ENCODE results near the gene GATAD2A.
A peak's percentile ranks its signal among the peaks of the same experiment; 100 is the strongest.
"Not testable (repeated sequence)": the region's sequence is repeated elsewhere in the genome, so short reads cannot be mapped to it uniquely, and the experiment has no call there.

GATAD2A gene

DNA sequence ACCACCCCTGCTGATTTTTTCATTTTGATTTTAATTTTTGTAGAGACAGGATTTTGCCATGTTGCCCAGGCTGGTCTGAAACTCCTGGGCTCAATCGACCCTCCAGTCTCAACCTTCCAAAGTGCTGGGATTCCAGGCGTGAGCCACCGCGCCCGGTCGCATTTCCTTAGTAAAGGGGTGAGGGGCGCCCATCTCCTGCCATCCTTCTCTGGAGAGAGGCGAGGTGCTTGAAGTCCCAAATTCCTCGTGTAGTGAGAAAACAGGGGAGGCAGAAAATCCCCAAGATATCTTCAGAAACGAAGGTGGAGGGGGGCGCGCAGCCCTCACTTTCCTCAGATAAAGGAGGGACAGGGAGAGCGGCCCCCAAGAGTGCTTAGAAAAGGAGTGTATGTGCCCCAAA lies 21.0 kb upstream of the GATAD2A start:
- H3K27ac Mint-ChIP-seq, result peak overlapping the region; percentile 67 to 74
- DNase-seq, result no peak

DNA sequence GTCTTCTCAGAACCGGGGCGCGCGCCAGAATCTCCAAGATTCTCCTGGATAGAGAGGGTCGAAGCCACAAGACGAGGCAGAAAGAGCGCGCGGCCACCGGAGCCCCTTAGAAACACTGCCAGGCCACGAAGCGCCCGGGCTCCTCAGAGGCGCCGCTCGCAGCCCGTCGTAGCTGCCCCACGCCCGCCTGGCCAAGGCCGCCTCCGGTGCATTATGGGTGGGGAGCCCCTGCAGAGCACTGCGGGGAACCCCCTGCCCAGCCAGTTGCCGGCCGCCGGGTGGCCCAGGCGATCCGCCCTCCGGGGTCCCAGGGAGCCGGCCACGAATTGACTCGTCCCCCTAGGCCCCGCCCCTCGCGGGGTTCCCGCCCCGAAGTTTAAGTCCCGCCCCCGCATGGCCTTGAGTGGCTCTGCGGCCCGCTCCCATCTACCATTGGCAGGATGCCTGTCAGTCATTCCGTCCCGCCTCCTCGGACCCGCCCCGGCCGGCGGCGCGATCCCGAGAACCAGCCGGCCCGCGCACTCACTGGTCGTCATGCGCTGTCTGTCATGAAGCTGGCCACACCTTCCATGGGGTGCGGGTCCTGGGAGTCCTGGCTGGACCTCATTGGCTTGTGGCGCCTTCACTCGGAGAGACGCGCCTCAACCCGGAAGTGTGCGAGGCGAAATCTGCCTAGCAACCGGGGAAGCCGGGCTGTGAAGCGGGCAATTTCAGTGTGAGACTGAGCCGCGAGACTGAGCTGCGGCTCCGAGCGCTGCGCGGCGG lies 20.2 kb upstream of the GATAD2A start:
- ATAC-seq, result peak; percentile 93
- Mint-ChIP-seq H3K4me1 (peaks cover 70% of the 10 kb centered on the region), H3K9me3 (no peaks in the 10 kb centered on the region), H3K4me3 (peak overlapping the region; percentile 82 to 84), H3K27me3 (no peaks in the 10 kb centered on the region), H3K27ac (peak overlapping the region; percentile 91 to 93)
- DNase-seq, result peak; percentile 100

More for the DNA sequence above, 21.0 kb upstream of the GATAD2A start:
- H3K27me3 Mint-ChIP-seq, result no peaks in the 10 kb centered on the region
- no peak for ATAC-seq
- peak overlapping the region; percentile 82 to 84 for H3K4me3 Mint-ChIP-seq
- H3K4me1 Mint-ChIP-seq, result peaks cover 62% of the 10 kb centered on the region
- no peaks in the 10 kb centered on the region for H3K9me3 Mint-ChIP-seq

DNA sequence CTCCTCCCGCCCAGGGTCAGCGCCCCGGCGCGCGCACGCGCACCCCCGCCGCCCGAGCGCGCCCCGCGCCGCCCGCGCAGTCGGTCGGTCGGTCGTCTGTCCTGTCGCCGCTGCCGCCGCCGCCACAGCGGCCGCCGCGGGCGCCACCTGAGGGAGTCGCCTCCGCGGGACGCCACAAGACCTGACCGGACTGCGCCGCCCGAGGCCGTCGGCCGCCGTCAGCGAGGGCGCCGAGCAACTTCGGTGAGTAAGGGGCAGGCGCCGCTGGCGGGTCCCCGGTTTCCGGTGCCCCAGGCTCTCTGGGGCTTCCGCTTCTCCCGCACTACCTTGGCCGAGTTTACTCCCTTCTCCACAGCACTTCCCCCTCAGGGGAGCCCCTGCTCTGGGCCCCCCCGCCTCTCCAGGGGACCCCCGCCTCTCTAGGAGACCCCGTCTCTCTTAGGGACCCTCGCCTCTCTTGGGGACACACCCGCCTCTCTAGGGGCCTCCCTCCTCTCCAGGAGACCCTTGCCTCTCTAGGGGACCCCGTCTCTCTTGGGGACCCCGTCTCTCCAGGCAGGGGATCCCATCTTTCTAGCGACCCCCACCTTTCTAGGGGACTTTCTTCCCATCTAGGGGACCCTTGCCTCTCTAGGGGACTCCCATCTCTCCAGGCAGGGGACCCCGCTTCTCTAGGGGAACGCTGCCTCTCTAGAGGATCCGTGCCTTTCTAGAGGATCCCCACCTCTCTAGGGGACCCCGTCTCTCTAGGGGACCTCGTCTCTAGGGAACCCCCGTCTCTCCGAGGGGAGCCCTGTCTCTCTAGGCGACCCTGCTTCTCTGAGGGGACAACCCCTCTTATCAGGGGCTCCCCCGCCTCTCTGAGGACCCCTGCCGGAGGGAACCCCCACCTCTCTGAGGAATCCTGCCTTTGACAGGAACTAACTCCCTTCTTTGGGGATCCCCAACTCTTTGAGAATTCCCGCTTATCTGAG lies 19.3 kb upstream of the GATAD2A start:
- peak overlapping the region; percentile 96 to 99 for H3K4me3 Mint-ChIP-seq
- H3K27me3 Mint-ChIP-seq, result no peaks in the 10 kb centered on the region
- H3K4me1 Mint-ChIP-seq, result peaks cover 76% of the 10 kb centered on the region
- peak; percentile 54 for ATAC-seq
- no peaks in the 10 kb centered on the region for H3K9me3 Mint-ChIP-seq
- peak overlapping the region; percentile 97 to 98 for H3K27ac Mint-ChIP-seq
- DNase-seq, result peak in 1 of 2 donors; percentile 71

DNA sequence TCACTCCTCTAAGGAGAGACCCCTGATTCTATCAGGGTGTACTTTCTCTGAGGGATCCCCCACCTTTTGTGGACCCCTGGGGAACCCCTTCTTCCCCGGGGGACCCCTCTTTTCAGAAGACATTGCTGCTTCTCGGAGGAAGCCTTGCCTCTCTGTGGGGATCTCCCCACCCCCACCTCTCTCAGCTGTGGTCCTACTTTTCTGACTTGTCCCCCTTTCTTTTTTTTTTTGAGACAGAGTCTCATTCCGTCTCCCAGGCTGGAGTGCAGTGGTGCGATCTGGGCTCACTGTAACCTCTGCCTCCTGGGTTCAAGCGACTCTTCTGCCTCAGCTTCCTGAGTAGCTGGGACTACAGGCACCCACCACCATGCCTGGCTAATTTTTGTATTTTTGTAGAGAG lies 18.4 kb upstream of the GATAD2A start:
- peaks cover 75% of the 10 kb centered on the region for H3K4me1 Mint-ChIP-seq
- H3K27ac Mint-ChIP-seq, result peak overlapping the region; percentile 95 to 97
- H3K4me3 Mint-ChIP-seq, result peak overlapping the region; percentile 96 to 99
- no peaks in the 10 kb centered on the region for H3K9me3 Mint-ChIP-seq
- ATAC-seq (no peak), DNase-seq (no peak)
- no peaks in the 10 kb centered on the region for H3K27me3 Mint-ChIP-seq

- H3K27me3 Mint-ChIP-seq, result no peaks in the 10 kb centered on the region
- peaks cover 74% of the 10 kb centered on the region for H3K4me1 Mint-ChIP-seq
- DNase-seq (no peak), ATAC-seq (no peak)
- H3K9me3 Mint-ChIP-seq, result no peaks in the 10 kb centered on the region
- peak overlapping the region; percentile 96 to 99 for H3K4me3 Mint-ChIP-seq
- H3K27ac Mint-ChIP-seq, result peak overlapping the region; percentile 63 to 93
Measured at GRCh38 chr19:19388568-19389555, 16.6 kb upstream of the GATAD2A start.

DNA sequence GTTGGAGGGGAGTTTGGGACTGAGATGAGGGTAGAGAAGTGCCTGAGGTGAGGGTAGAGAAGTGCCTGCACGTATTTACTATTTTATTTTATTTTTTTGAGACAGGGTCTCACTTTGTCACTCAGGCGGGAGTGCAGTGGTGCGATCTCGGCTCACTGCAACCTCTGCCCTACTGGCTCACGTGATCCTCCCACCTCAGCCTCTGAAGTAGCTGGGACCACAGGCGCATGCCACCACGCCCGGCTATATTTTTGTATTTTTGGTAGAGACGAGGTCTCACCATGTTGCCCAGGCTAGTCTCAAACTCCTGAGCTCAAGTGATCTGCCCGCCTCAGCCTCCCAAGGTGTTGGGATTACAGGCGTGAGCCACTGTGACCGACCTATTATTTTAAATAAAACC lies 15.8 kb upstream of the GATAD2A start:
- H3K27me3 Mint-ChIP-seq, DNase-seq, ATAC-seq, H3K9me3 Mint-ChIP-seq: not testable (repeated sequence)
- H3K4me3 Mint-ChIP-seq, result peak overlapping the region; percentile 96 to 99
- H3K27ac Mint-ChIP-seq, result peak overlapping the region in 1 of 2 donors; percentile 63
- H3K4me1 Mint-ChIP-seq, result peaks cover 74% of the 10 kb centered on the region

GRCh38 chr19:19394333-19394732 lies 11.1 kb upstream of the GATAD2A start:
- not testable (repeated sequence) for H3K9me3 Mint-ChIP-seq, ATAC-seq, DNase-seq, H3K27me3 Mint-ChIP-seq
- Mint-ChIP-seq H3K27ac (peak overlapping the region in 1 of 2 donors; percentile 34), H3K4me3 (peak overlapping the region in 1 of 2 donors; percentile 29), H3K4me1 (peaks cover 52% of the 10 kb centered on the region)

- Mint-ChIP-seq H3K27me3 (no peaks in the 10 kb centered on the region), H3K4me3 (no peak overlapping the region), H3K9me3 (no peaks in the 10 kb centered on the region), H3K4me1 (peaks cover 45% of the 10 kb centered on the region), H3K27ac (peak overlapping the region in 1 of 2 donors; percentile 86)
- DNase-seq (no peak), ATAC-seq (no peak)
Measured at GRCh38 chr19:19399733-19400433, 5.6 kb upstream of the GATAD2A start.

DNA sequence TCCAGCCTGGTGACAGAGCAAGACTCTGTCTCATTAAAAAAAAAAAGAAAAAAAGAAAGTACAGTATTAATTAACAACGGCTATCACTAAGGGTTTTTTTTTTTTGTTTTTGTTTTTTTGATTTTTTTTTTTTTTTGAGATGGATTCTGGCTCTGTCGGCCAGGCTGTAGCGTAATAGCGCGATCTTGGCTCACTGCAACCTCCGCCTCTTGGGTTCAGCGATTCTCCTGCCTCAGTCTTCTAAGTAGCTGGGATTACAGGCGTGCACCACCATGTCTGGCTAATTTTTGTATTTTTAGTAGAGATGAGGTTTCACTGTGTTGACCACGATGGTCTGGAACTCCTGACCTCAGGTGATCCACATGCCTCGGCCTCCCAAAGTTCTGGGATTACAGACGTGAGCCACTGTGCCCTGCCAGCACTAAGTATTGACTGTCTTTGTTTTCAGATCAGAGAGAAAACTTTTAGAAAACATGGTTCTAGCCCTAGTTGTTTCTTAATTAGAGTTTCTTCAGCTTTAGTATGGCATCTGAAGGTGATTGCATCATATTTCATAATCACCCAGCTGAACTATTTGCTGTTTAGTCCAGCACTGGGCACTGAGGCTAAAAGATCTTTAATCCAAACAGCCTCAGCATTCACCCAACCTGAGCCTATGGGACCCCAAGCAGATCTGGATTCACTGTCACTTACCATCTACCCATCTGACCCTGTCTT lies 2.7 kb upstream of the GATAD2A start:
- peak overlapping the region; percentile 89 to 91 for H3K27ac Mint-ChIP-seq
- H3K4me1 Mint-ChIP-seq, result peaks cover 57% of the 10 kb centered on the region
- DNase-seq (no peak), ATAC-seq (no peak)
- peak overlapping the region; percentile 6 to 53 for H3K4me3 Mint-ChIP-seq
- H3K27me3 Mint-ChIP-seq, result no peaks in the 10 kb centered on the region
- H3K9me3 Mint-ChIP-seq, result no peaks in the 10 kb centered on the region

- Mint-ChIP-seq H3K27ac (peak overlapping the region; percentile 89 to 91), H3K27me3 (no peaks in the 10 kb centered on the region), H3K4me1 (peaks cover 64% of the 10 kb centered on the region), H3K4me3 (peak overlapping the region; percentile 6 to 53), H3K9me3 (no peaks in the 10 kb centered on the region)
- peak in 1 of 2 donors; percentile 21 for DNase-seq
- peak; percentile 31 for ATAC-seq
Measured at GRCh38 chr19:19403373-19403901, 2.0 kb upstream of the GATAD2A start.

DNA sequence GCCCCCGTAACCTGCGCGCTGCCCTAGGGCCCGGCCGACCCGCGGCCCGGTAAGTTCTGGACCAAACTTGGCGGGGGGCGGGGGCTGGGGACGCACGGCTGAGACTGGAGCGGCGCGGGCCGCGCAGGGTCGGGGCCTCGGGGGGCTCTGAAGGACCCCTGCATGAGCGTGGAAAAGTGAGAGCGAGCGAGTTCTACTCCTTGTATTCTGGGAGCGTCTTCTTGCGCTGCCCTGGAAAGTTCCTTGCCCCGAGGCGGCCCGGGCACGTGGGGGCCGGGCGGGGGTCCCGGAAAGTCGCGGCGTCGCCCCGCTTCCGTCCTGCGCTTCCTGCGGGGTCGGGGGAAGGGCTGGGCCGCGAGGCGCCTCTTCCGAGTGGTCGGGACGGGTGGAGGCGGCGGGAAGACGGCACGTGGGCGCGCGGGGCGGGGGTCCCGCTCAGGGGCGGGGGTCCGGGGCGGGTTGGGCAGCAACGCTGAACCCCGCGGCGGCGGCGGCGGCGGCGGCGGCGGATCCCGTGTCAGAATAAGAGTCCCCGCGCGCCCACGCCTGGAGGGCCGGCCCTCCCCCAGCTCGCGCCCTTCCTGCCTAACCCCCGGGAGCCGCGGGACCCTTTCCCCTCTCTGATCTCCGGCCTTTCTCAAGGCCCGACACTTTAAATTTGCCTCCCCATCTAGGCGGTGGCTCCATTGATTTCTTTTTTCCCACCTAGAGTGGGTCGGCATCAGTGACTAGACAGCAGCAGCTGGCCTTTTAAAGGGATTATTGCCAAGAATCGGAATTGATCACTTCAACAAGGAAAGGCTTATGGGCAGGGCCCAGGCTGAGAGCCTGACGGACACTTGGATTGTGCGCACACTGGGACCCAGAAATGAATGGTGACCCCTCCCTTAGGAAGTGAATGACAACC lies 749 bp downstream of the GATAD2A start:
- ATAC-seq (peak; percentile 24), DNase-seq (peak; percentile 51 to 54)
- peaks cover 80% of the 10 kb centered on the region for H3K4me1 Mint-ChIP-seq
- peak overlapping the region; percentile 85 to 96 for H3K27ac Mint-ChIP-seq
- no peaks in the 10 kb centered on the region for H3K9me3 Mint-ChIP-seq
- peak overlapping the region; percentile 95 to 96 for H3K4me3 Mint-ChIP-seq
- no peaks in the 10 kb centered on the region for H3K27me3 Mint-ChIP-seq

GRCh38 chr19:19406878-19407632 lies 1.6 kb downstream of the GATAD2A start:
- DNase-seq (peak; percentile 57 to 66), ATAC-seq (peak; percentile 71)

More at GRCh38 chr19:19406878-19407632, 1.6 kb downstream of the GATAD2A start:
- H3K9me3 Mint-ChIP-seq, result no peaks in the 10 kb centered on the region
- H3K4me1 Mint-ChIP-seq, result peaks cover 81% of the 10 kb centered on the region
- H3K4me3 Mint-ChIP-seq, result peak overlapping the region; percentile 95 to 96
- H3K27ac Mint-ChIP-seq, result peak overlapping the region; percentile 85 to 96
- no peaks in the 10 kb centered on the region for H3K27me3 Mint-ChIP-seq
